SU-DHL-6 (cell line): ENCODE measurements around the gene SEBOX.

Experiments
- H2AFZ ChIP-seq: fragments of 200-600 bp; sonication (generic); 2 replicates; pipeline ENCODE4 v1.6.1; 2014; ENCODE audit warnings: low read depth, mild to moderate bottlenecking, moderate library complexity, mixed read lengths, antibody characterized with exemption, low read length; ENCODE audit not compliant: severe bottlenecking
- H3F3A ChIP-seq: fragments of 200-600 bp; shearing (Covaris generic); 2 replicates; pipeline ENCODE4 v1.6.0; 2016; ENCODE audit warnings: antibody characterized with exemption, mild to moderate bottlenecking; ENCODE audit not compliant: insufficient read depth
- H3K27ac ChIP-seq: fragments of 200-600 bp; sonication (generic); 2 replicates; pipeline ENCODE4 v1.5.1; 2016; ENCODE audit warnings: low read depth, mild to moderate bottlenecking, low read length, moderate library complexity, mixed read lengths
- H3K27me3 ChIP-seq: fragments of 200-600 bp; sonication (generic), shearing (Covaris generic); 2 replicates; pipeline ENCODE4 v1.6.0; 2014; ENCODE audit warnings: mild to moderate bottlenecking, low read length
- H3K36me3 ChIP-seq: fragments of 200-600 bp; sonication (generic); 2 replicates; pipeline ENCODE4 v1.6.1; 2014; ENCODE audit warnings: mild to moderate bottlenecking, low read length, mixed read lengths
- H3K4me2 ChIP-seq: fragments of 300-600, 200-600 bp; shearing (Covaris generic), sonication (generic); 2 replicates; pipeline ENCODE4 v1.6.0; 2014; ENCODE audit warnings: low read length, low read depth, mild to moderate bottlenecking; ENCODE audit not compliant: poor library complexity, severe bottlenecking
- H3K4me3 ChIP-seq: fragments of 200-600 bp; sonication (generic); 2 replicates; pipeline ENCODE4 v1.5.1; 2014; ENCODE audit warnings: antibody characterized with exemption, low read length, mild to moderate bottlenecking, mixed read lengths; ENCODE audit not compliant: insufficient read depth, poor library complexity, severe bottlenecking
- H3K79me2 ChIP-seq: fragments of 200-600 bp; sonication (generic); 2 replicates; pipeline ENCODE4 v1.6.1; 2014; ENCODE audit warnings: mild to moderate bottlenecking, low read length, moderate library complexity; ENCODE audit not compliant: insufficient read depth
- H3K9ac ChIP-seq: fragments of 200-600 bp; sonication (generic); 2 replicates; pipeline ENCODE4 v1.7.0; 2014; ENCODE audit warnings: mild to moderate bottlenecking, low read length
- H3K9me2 ChIP-seq: fragments of 200-600 bp; sonication (generic); replicated peaks from 2 replicates; pipeline ENCODE4 v1.6.1; 2014; ENCODE audit warnings: low read length; ENCODE audit not compliant: insufficient read depth
- H3K9me3 ChIP-seq: fragments of 200-600 bp; sonication (generic); 2 replicates; pipeline ENCODE4 v1.6.1; 2014; ENCODE audit warnings: low read length, mixed read lengths; ENCODE audit not compliant: insufficient read depth
- H4K20me1 ChIP-seq: fragments of 200-600 bp; sonication (generic); 2 replicates; pipeline ENCODE4 v1.6.1; 2014; ENCODE audit warnings: low read depth, mild to moderate bottlenecking, antibody characterized with exemption, low read length, moderate library complexity, mixed read lengths
- CTCF ChIP-seq: fragments of 200-600 bp; sonication (generic); IDR thresholded peaks from one replicate; pipeline ENCODE4 v1.5.1; 2017; ENCODE audit warnings: antibody characterized with exemption, mild to moderate bottlenecking, low read length, moderate library complexity; ENCODE audit not compliant: insufficient read depth, poor library complexity, severe bottlenecking
- EZH2phosphoT487 ChIP-seq: fragments of 200-600 bp; sonication (generic), shearing (Covaris generic); conservative IDR thresholded peaks from 2 replicates; pipeline ENCODE4 v1.6.1; 2018; ENCODE audit warnings: mild to moderate bottlenecking, antibody characterized with exemption, low read length, moderate library complexity, mixed read lengths

The SEBOX gene

GRCh38 chr17:28398280-28398981 lies 33.4 kb upstream of the SEBOX start:
- Histone ChIP-seq H3K4me2 (no peak overlapping the region), H3K27me3 (no peaks in the 10 kb centered on the region), H4K20me1 (no peaks in the 10 kb centered on the region), H3K27ac (no peak overlapping the region), H3K9me2 (no peaks in the 10 kb centered on the region), H3K79me2 (no peaks in the 10 kb centered on the region), H3K36me3 (no peaks in the 10 kb centered on the region), H3K9me3 (no peaks in the 10 kb centered on the region), H3K9ac (no peak overlapping the region), H3F3A (no peaks in the 10 kb centered on the region), H2AFZ (no peak overlapping the region), H3K4me3 (no peak overlapping the region)
- no peak for TF ChIP-seq CTCF
- no peak for TF ChIP-seq EZH2phosphoT487

- Histone ChIP-seq H3K9ac (no peak overlapping the region), H3K79me2 (no peaks in the 10 kb centered on the region), H3K27me3 (no peaks in the 10 kb centered on the region), H2AFZ (no peak overlapping the region), H3F3A (no peaks in the 10 kb centered on the region), H3K27ac (no peak overlapping the region), H3K9me3 (no peaks in the 10 kb centered on the region), H3K36me3 (no peaks in the 10 kb centered on the region), H4K20me1 (no peaks in the 10 kb centered on the region), H3K4me2 (no peak overlapping the region), H3K9me2 (no peaks in the 10 kb centered on the region), H3K4me3 (no peak overlapping the region)
- no peak for TF ChIP-seq EZH2phosphoT487
- TF ChIP-seq CTCF: no peak
These were observed 32.8 kb upstream of the SEBOX start for GRCh38 chr17:28397687-28398279.

- Histone ChIP-seq H3K4me2 (no peak overlapping the region), H3K9me3 (no peaks in the 10 kb centered on the region), H4K20me1 (no peaks in the 10 kb centered on the region), H3K27me3 (no peaks in the 10 kb centered on the region), H3K4me3 (no peak overlapping the region), H3K79me2 (no peaks in the 10 kb centered on the region), H3K9ac (no peak overlapping the region), H3K9me2 (no peaks in the 10 kb centered on the region), H3K36me3 (no peaks in the 10 kb centered on the region), H3K27ac (no peak overlapping the region), H2AFZ (no peak overlapping the region), H3F3A (no peaks in the 10 kb centered on the region)
- TF ChIP-seq EZH2phosphoT487 (no peak), CTCF (no peak)
These were observed 32.3 kb upstream of the SEBOX start for GRCh38 chr17:28397275-28397674.
